SK-N-SH (cell line): ENCODE data around the gene OR4B1. TPM values are rescaled to one million over a fixed set of nuclear protein-coding genes. Genes with fewer than 3 reads are reported as not detected.

Experiments used
- CTCF ChIA-PET: fragments of 300-600, 350-600 bp; formaldehyde crosslinking; extraction: SDS; loops from one replicate; lab custom pipeline; 2021; lab: Yijun Ruan, JAX
- POLR2A ChIA-PET: fragments of 350-600 bp; sonication (Branson Sonifier 250); formaldehyde crosslinking; extraction: SDS; loops from one replicate; lab custom pipeline; 2020; ENCODE audit warnings: antibody characterized with exemption, inconsistent platforms; lab: Yijun Ruan, JAX
- DNase-seq: peaks from one replicate; pipeline ENCODE4 v3.0.0; 2012
- H2AFZ ChIP-seq: fragments of 200-600 bp; sonication (generic); 2 replicates; pipeline ENCODE4 v1.8.1; 2016; ENCODE audit warnings: antibody characterized with exemption, mild to moderate bottlenecking, low read depth
- H3F3A ChIP-seq: fragments of 200-600 bp; sonication (generic); replicated peaks from 2 replicates; pipeline ENCODE3; 2016; ENCODE audit warnings: antibody characterized with exemption, mild to moderate bottlenecking; ENCODE audit not compliant: insufficient read depth
- H3K27ac ChIP-seq, 2 experiments: fragments of 200-500 bp in 1 of 2; fragments of 200-600 bp in 1 of 2; sonication (Bioruptor generic) in 1 of 2; sonication (generic), shearing (Covaris generic) in 1 of 2; 2 replicates each; pipeline versions ENCODE4 v1.5.1 to v1.6.1; 2014 to 2016; ENCODE audit warnings: low read depth in 2 of 2, inconsistent platforms in 1 of 2, low read length in 1 of 2, mild to moderate bottlenecking in 1 of 2, mixed read lengths in 1 of 2
- H3K27me3 ChIP-seq: fragments of 200-600 bp; sonication (generic), shearing (Covaris generic); 2 replicates; pipeline ENCODE4 v1.6.1; 2016; ENCODE audit warnings: mixed run types; ENCODE audit not compliant: insufficient read depth
- H3K36me3 ChIP-seq, 2 experiments: fragments of 200-500 bp in 1 of 2; fragments of 200-600 bp in 1 of 2; sonication (Bioruptor generic) in 1 of 2; sonication (generic) in 1 of 2; replicated peaks in 1 of 2; 2 replicates each; pipeline versions ENCODE3 to v1.5.1; 2014 to 2016; ENCODE audit warnings: low read length in 1 of 2, mild to moderate bottlenecking in 1 of 2; ENCODE audit not compliant: insufficient read depth in 2 of 2, control insufficient read depth in 1 of 2
- H3K4me1 ChIP-seq, 2 experiments: fragments of 200-500 bp in 1 of 2; fragments of 200-600 bp in 1 of 2; sonication (Bioruptor generic) in 1 of 2; sonication (generic), shearing (Covaris generic) in 1 of 2; 2 replicates each; pipeline versions ENCODE4 v1.5.1 to v1.6.1; 2014 to 2016; ENCODE audit warnings: low read depth in 1 of 2, low read length in 1 of 2, mixed run types in 1 of 2; ENCODE audit not compliant: insufficient read depth in 2 of 2, control insufficient read depth in 1 of 2
- H3K4me2 ChIP-seq: fragments of 200-600 bp; sonication (generic), shearing (Covaris generic); 2 replicates; pipeline ENCODE4 v1.6.1; 2017; ENCODE audit warnings: mixed run types
- H3K4me3 ChIP-seq, 2 experiments: fragments of 200-500 bp in 1 of 2; fragments of 200-600 bp in 1 of 2; sonication (Bioruptor generic) in 1 of 2; sonication (generic), shearing (Covaris generic) in 1 of 2; 2 replicates each; pipeline versions ENCODE4 v1.5.1 to v1.8.1; 2014 to 2016; ENCODE audit warnings: low read depth in 2 of 2, inconsistent platforms in 1 of 2, low read length in 1 of 2, mild to moderate bottlenecking in 1 of 2, mixed read lengths in 1 of 2, moderate library complexity in 1 of 2
- H3K79me2 ChIP-seq: fragments of 200-600 bp; sonication (generic); 2 replicates; pipeline ENCODE4 v1.8.1; 2017; ENCODE audit warnings: mild to moderate bottlenecking; ENCODE audit not compliant: insufficient read depth
- H3K9ac ChIP-seq: fragments of 200-600 bp; sonication (generic); 2 replicates; pipeline ENCODE4 v1.6.1; 2017; ENCODE audit warnings: mixed run types
- H3K9me2 ChIP-seq: fragments of 200-600 bp; sonication (generic); 2 replicates; pipeline ENCODE4 v1.6.1; 2017; ENCODE audit warnings: mixed run types
- H3K9me3 ChIP-seq: fragments of 200-600 bp; sonication (generic); 2 replicates; pipeline ENCODE4 v1.6.1; 2017; ENCODE audit warnings: mixed run types, mild to moderate bottlenecking, moderate library complexity
- H4K20me1 ChIP-seq: fragments of 200-600 bp; sonication (generic); 2 replicates; pipeline ENCODE4 v1.6.1; 2017; ENCODE audit warnings: mild to moderate bottlenecking, mixed run types; ENCODE audit not compliant: insufficient read depth
- CHD2 ChIP-seq: fragments of 150-350 bp; IDR thresholded peaks from 2 replicates; pipeline ENCODE4 v1.6.1; 2018; ENCODE audit warnings: low read length; ENCODE audit not compliant: partially characterized antibody
- CTCF ChIP-seq: fragments of 200-600 bp; sonication (generic); IDR thresholded peaks from 2 replicates; pipeline ENCODE4 v1.6.1; 2017; ENCODE audit warnings: antibody characterized with exemption, mild to moderate bottlenecking, moderate library complexity
- FOSL2 ChIP-seq: IDR thresholded peaks from 2 replicates; pipeline ENCODE4 v1.4.0; 2012; ENCODE audit warnings: low read depth, mild to moderate bottlenecking, moderate library complexity, borderline replicate concordance
- FOXJ3 ChIP-seq: sonication (generic); formaldehyde crosslinking; IDR thresholded peaks from 2 replicates; pipeline ENCODE4 v1.5.1; 2020; ENCODE audit warnings: mild to moderate bottlenecking, missing genetic modification reagents
- GABPA ChIP-seq: IDR thresholded peaks from 2 replicates; pipeline ENCODE4 v1.4.0; 2012; ENCODE audit warnings: low read depth, mild to moderate bottlenecking
- GATA2 ChIP-seq: sonication (generic); formaldehyde crosslinking; IDR thresholded peaks from 2 replicates; pipeline ENCODE4 v1.5.0; 2020; ENCODE audit warnings: mild to moderate bottlenecking, missing genetic modification reagents
- JUND ChIP-seq: IDR thresholded peaks from 2 replicates; pipeline ENCODE4 v1.4.0; 2012
- MAX ChIP-seq: IDR thresholded peaks from 2 replicates; pipeline ENCODE4 v1.4.0; 2012; ENCODE audit warnings: low read depth
- MEF2A ChIP-seq: IDR thresholded peaks from 2 replicates; pipeline ENCODE4 v1.4.0; 2012; ENCODE audit warnings: low read depth, borderline replicate concordance
- MXI1 ChIP-seq: IDR thresholded peaks from 2 replicates; pipeline ENCODE4 v1.6.1; 2012; ENCODE audit warnings: mild to moderate bottlenecking, low read depth, low read length, improper control_type of control experiment
- NFIC ChIP-seq: IDR thresholded peaks from 2 replicates; pipeline ENCODE4 v1.4.0; 2012; ENCODE audit warnings: borderline replicate concordance
- NRF1 ChIP-seq: IDR thresholded peaks from 2 replicates; pipeline ENCODE4 v1.6.1; 2012; ENCODE audit warnings: low read depth, mild to moderate bottlenecking, low read length
- POLR2AphosphoS5 ChIP-seq: IDR thresholded peaks from 2 replicates; pipeline ENCODE4 v1.6.1; 2012; ENCODE audit warnings: low read depth, low read length
- RAD21 ChIP-seq: IDR thresholded peaks from 2 replicates; pipeline ENCODE4 v1.6.1; 2012; ENCODE audit warnings: mild to moderate bottlenecking, low read length
- RFX5 ChIP-seq: IDR thresholded peaks from 2 replicates; pipeline ENCODE4 v1.6.1; 2012; ENCODE audit warnings: mild to moderate bottlenecking, improper control_type of control experiment, low read length
- RXRA ChIP-seq: IDR thresholded peaks from 2 replicates; pipeline ENCODE4 v1.4.0; 2012; ENCODE audit warnings: low read depth, mild to moderate bottlenecking, borderline replicate concordance
- SMC3 ChIP-seq: IDR thresholded peaks from 2 replicates; pipeline ENCODE4 v1.6.1; 2012; ENCODE audit warnings: low read depth, low read length, improper control_type of control experiment
- TCF12 ChIP-seq: IDR thresholded peaks from 2 replicates; pipeline ENCODE4 v1.4.0; 2012
- TEAD4 ChIP-seq: IDR thresholded peaks from 2 replicates; pipeline ENCODE4 v1.4.0; 2012; ENCODE audit warnings: mild to moderate bottlenecking, borderline replicate concordance; ENCODE audit not compliant: insufficient read depth
- USF2 ChIP-seq: fragments of 150-350 bp; IDR thresholded peaks from 2 replicates; pipeline ENCODE4 v1.6.1; 2017; ENCODE audit warnings: antibody characterized with exemption, low read length, low read depth, borderline replicate concordance
- ZBTB33 ChIP-seq: IDR thresholded peaks from 2 replicates; pipeline ENCODE4 v1.4.0; 2012; ENCODE audit warnings: low read depth, borderline replicate concordance
- WGBS: methylation state at CpG from one replicate; pipeline ENCODE4 v1.1.6; 2017; ENCODE audit warnings: low lambda C conversion rate; 5-methylcytosine and 5-hydroxymethylcytosine counted together
- polyA plus RNA-seq, 3 experiments: library from polyadenylated mRNA; depleted of rRNA; stranded (reverse); fragments of >200 nt; gene quantifications; 2 replicates each; pipeline ENCODE4 v1.2.3, GENCODE V29; 2012

Gene OR4B1
- polyA plus RNA-seq, 1 of the 3 experiments (the other 2 are of a cell fraction): not detected

GRCh38 chr11:48172818-48173609 is 43.6 kb upstream of the OR4B1 start:
- peaks cover 0 to 3% of the 10 kb centered on the region in 2 experiments; a peak in 2 of 4 replicates for H3K4me1 ChIP-seq
- 48% methylated on average over 14 of the region's 14 CpGs for WGBS
- H2AFZ ChIP-seq: no peak overlapping the region
- H3F3A ChIP-seq: no peaks in the 10 kb centered on the region
- peaks cover 0 to 4% of the 10 kb centered on the region in 2 experiments for H3K36me3 ChIP-seq
- no peak overlapping the region for H3K27ac ChIP-seq
- peak overlapping the region in 1 of 2 experiments; percentile 52; a peak in 1 of 4 replicates for H3K4me3 ChIP-seq
- H3K79me2 ChIP-seq: no peaks in the 10 kb centered on the region
- no peaks in the 10 kb centered on the region for H4K20me1 ChIP-seq
- H3K9me2 ChIP-seq: no peaks in the 10 kb centered on the region
- H3K9me3 ChIP-seq: no peaks in the 10 kb centered on the region
- no peak overlapping the region for H3K9ac ChIP-seq
- POLR2A ChIA-PET: no interaction called here
- CTCF ChIA-PET: interaction anchor here (0.6 to 1.9 kb wide), 18 partner anchors 9 to 1822 kb away, joined by 3 to 18 read pairs (median 4); no protein-coding TSS in a partner anchor
- no peaks in the 10 kb centered on the region for H3K27me3 ChIP-seq
- peak; percentile 76 for DNase-seq
- TF ChIP-seq RFX5: no peak
- 0 out of 2 replicates have a peak, but pooled peaks have one; percentile 16 for TF ChIP-seq NRF1
- no peak for TF ChIP-seq RXRA
- no peak for TF ChIP-seq NFIC
- TF ChIP-seq SMC3: peak; percentile 64
- no peak for TF ChIP-seq USF2
- no peak for TF ChIP-seq POLR2AphosphoS5
- peak; percentile 86 for TF ChIP-seq RAD21
- no peak for TF ChIP-seq MEF2A
- TF ChIP-seq TCF12: no peak
- peak; percentile 97 for TF ChIP-seq CTCF
- TF ChIP-seq MAX: no peak
- TF ChIP-seq, all 33 proteins: peak for 4
- H3K4me2 ChIP-seq: no peak overlapping the region

GRCh38 chr11:48177661-48178060 is 38.9 kb upstream of the OR4B1 start:
- Histone ChIP-seq H3K27ac (no peak overlapping the region), H3K4me1 (no peaks in the 10 kb centered on the region; a peak in 2 of 4 replicates), H3K9me2 (no peaks in the 10 kb centered on the region), H3K27me3 (peaks cover 6% of the 10 kb centered on the region; the same call in 1 of the 2 replicates), H3K4me2 (no peak overlapping the region), H3K36me3 (no peaks in the 10 kb centered on the region), H3F3A (no peaks in the 10 kb centered on the region), H3K4me3 (no peak overlapping the region), H3K79me2 (no peaks in the 10 kb centered on the region), H2AFZ (no peak overlapping the region), H4K20me1 (no peaks in the 10 kb centered on the region), H3K9me3 (no peaks in the 10 kb centered on the region), H3K9ac (no peak overlapping the region)
- no peak for DNase-seq
- ChIA-PET POLR2A (no interaction called here), CTCF (interaction anchor here (0.8 kb wide), 1 partner anchor 1818 kb away, joined by 3 read pairs; no protein-coding TSS in a partner anchor)
- WGBS: 49% methylated on average over 4 of the region's 4 CpGs
- no peak for TF ChIP-seq GATA2 (CRISPR knock-in tag)
- no peak for TF ChIP-seq CHD2
- TF ChIP-seq ZBTB33: no peak
- TF ChIP-seq TEAD4: no peak
- no peak for TF ChIP-seq USF2
- TF ChIP-seq GABPA: no peak
- TF ChIP-seq SMC3: no peak
- TF ChIP-seq TCF12: no peak
- TF ChIP-seq FOXJ3 (CRISPR knock-in tag): no peak
- no peak for TF ChIP-seq MEF2A
- no peak for TF ChIP-seq FOSL2
- no peak for TF ChIP-seq JUND
- no peak for TF ChIP-seq RAD21
- no peak for TF ChIP-seq POLR2AphosphoS5
- TF ChIP-seq MXI1: no peak
